Natural killer cell (primary cell): Measurements from ENCODE around the gene MED17. TPM values are rescaled to one million over a fixed set of nuclear protein-coding genes. Genes with fewer than 3 reads are reported as not detected.
"Not testable (repeated sequence)": the region's sequence is repeated elsewhere in the genome, so short reads cannot be mapped to it uniquely, and the experiment has no call there.

ENCODE experiments used
- ATAC-seq, 3 donors: fragments of 150-1000 bp in 2 of 3; fragments of 200-7000 bp in 1 of 3; cut with Tn5 transposase; 1 replicate in 1 of 3; 2 replicates in 2 of 3; pipeline ENCODE4 v1.10.0; 2021; ENCODE audit warnings: mild to moderate bottlenecking in 2 of 3, moderate library complexity in 2 of 3
- DNase-seq, 2 donors: peaks; one replicate each; pipeline versions ENCODE4 v3.0.0 to v3.0.0-alpha.2; 2013 to 2021; ENCODE audit warnings: mixed read lengths in 1 of 2
- H3K27ac ChIP-seq: one replicate; pipeline ENCODE4 v1.5.1; 2013; ENCODE audit warnings: mild to moderate bottlenecking, low read length
- H3K27me3 ChIP-seq: one replicate; pipeline ENCODE4 v1.6.1; 2013; ENCODE audit warnings: low read length; ENCODE audit not compliant: control insufficient read depth, insufficient read depth
- H3K36me3 ChIP-seq: one replicate; pipeline ENCODE4 v1.6.1; 2013; ENCODE audit warnings: low read length; ENCODE audit not compliant: control insufficient read depth, insufficient read depth
- H3K4me1 ChIP-seq: one replicate; pipeline ENCODE4 v1.6.1; 2013; ENCODE audit warnings: low read length; ENCODE audit not compliant: control insufficient read depth, insufficient read depth
- H3K4me3 ChIP-seq: one replicate; pipeline ENCODE4 v1.5.1; 2013; ENCODE audit warnings: low read length
- H3K9me3 ChIP-seq: one replicate; pipeline ENCODE4 v1.6.1; 2013; ENCODE audit warnings: low read length; ENCODE audit not compliant: control insufficient read depth, insufficient read depth
- H3K27ac Mint-ChIP-seq, 2 donors: one replicate each; pipeline ENCODE4 v1.8.0; 2022; ENCODE audit warnings: mild to moderate bottlenecking in 2 of 2, mixed read lengths in 2 of 2, moderate library complexity in 1 of 2
- H3K27me3 Mint-ChIP-seq, 2 donors: one replicate each; pipeline ENCODE4 v1.8.0; 2022; ENCODE audit warnings: low read depth in 2 of 2, mixed read lengths in 2 of 2
- H3K36me3 Mint-ChIP-seq: one replicate; pipeline ENCODE4 v1.8.0; 2022; ENCODE audit warnings: mixed read lengths
- H3K4me1 Mint-ChIP-seq, 2 donors: one replicate each; pipeline ENCODE4 v1.8.0; 2022; ENCODE audit warnings: mixed read lengths in 2 of 2
- H3K4me3 Mint-ChIP-seq: one replicate; pipeline ENCODE4 v1.8.0; 2022; ENCODE audit warnings: mild to moderate bottlenecking, moderate library complexity, mixed read lengths
- H3K9me3 Mint-ChIP-seq, 2 donors: one replicate each; pipeline ENCODE4 v1.8.0; 2022; ENCODE audit warnings: mixed read lengths in 2 of 2
- CTCF ChIP-seq: fragments of 200-600 bp; IDR thresholded peaks from one replicate; pipeline ENCODE4 v1.8.0; 2022; ENCODE audit warnings: antibody characterized with exemption
- WGBS: methylation state at CpG from one replicate; pipeline ENCODE4 v1.1.7; 2013; ENCODE audit warnings: missing lambda C conversion rate; ENCODE audit not compliant: insufficient coverage; 5-methylcytosine and 5-hydroxymethylcytosine counted together
- intact Hi-C: fragments of 100-400 bp; cut with micrococcal nuclease; formaldehyde crosslinking; loops from one replicate; pipeline ENCODE4 v1.14.2; 2022
- total RNA-seq, 4 donors: library from RNA; stranded (reverse); fragments of 120-200 nt in 1 of 4; gene quantifications; one replicate each; pipeline versions ENCODE4 v1.2.3 to v1.2.4, GENCODE V29; 2013 to 2022

The MED17 gene
- total RNA-seq, 3 donors from 2014 or later (not counting 1 experiment from before 2014, with no cell fraction given) = 48.8 to 71.5 (median 66.4) TPM

- H3K4me1 Mint-ChIP-seq = no peaks in the 10 kb centered on the region
Measured at GRCh38 chr11:93773601-93774200, 10.4 kb upstream of the MED17 start.

GRCh38 chr11:93774560-93774959, 9.5 kb upstream of the MED17 start:
- H3K4me1 Mint-ChIP-seq = not testable (repeated sequence)

More at GRCh38 chr11:93773601-93774200, 10.4 kb upstream of the MED17 start:
- Histone ChIP-seq H3K27me3 (no peaks in the 10 kb centered on the region), H3K9me3 (peaks cover 3% of the 10 kb centered on the region), H3K4me1 (no peaks in the 10 kb centered on the region), H3K36me3 (no peaks in the 10 kb centered on the region), H3K4me3 (no peak overlapping the region), H3K27ac (no peak overlapping the region)
- Mint-ChIP-seq H3K9me3 (no peaks in the 10 kb centered on the region), H3K4me3 (no peak overlapping the region), H3K36me3 (no peaks in the 10 kb centered on the region), H3K27me3 (no peaks in the 10 kb centered on the region), H3K27ac (no peak overlapping the region)
- TF ChIP-seq CTCF = no peak
- intact Hi-C loops = no loop called here
- WGBS = 95% methylated on average over 10 of the region's 10 CpGs
- ATAC-seq (no peak), DNase-seq (no peak)

GRCh38 chr11:93775289-93775688, 8.8 kb upstream of the MED17 start:
- no peak for TF ChIP-seq CTCF
- H3K9me3 ChIP-seq = peaks cover 3% of the 10 kb centered on the region
- H3K4me3 ChIP-seq = no peak overlapping the region
- DNase-seq = peak in 1 of 2 donors; percentile 11
- H3K27me3 ChIP-seq = no peaks in the 10 kb centered on the region
- Mint-ChIP-seq H3K4me3 (no peak overlapping the region), H3K27ac (no peak overlapping the region), H3K4me1 (no peaks in the 10 kb centered on the region), H3K9me3 (no peaks in the 10 kb centered on the region), H3K36me3 (no peaks in the 10 kb centered on the region), H3K27me3 (no peaks in the 10 kb centered on the region)
- H3K27ac ChIP-seq = no peak overlapping the region
- H3K4me1 ChIP-seq = no peaks in the 10 kb centered on the region
- no peaks in the 10 kb centered on the region for H3K36me3 ChIP-seq
- no CpG with 5 or more reads among the region's 2 CpGs for WGBS
- no peak for ATAC-seq
- intact Hi-C loops = no loop called here

More at GRCh38 chr11:93774560-93774959, 9.5 kb upstream of the MED17 start:
- H3K4me1 ChIP-seq, ATAC-seq, H3K27me3 ChIP-seq, H3K27me3 Mint-ChIP-seq, H3K9me3 Mint-ChIP-seq, H3K9me3 ChIP-seq, H3K36me3 Mint-ChIP-seq, H3K36me3 ChIP-seq, intact Hi-C loops, H3K4me3 ChIP-seq, H3K27ac Mint-ChIP-seq, DNase-seq, H3K27ac ChIP-seq, H3K4me3 Mint-ChIP-seq: not testable (repeated sequence)
- WGBS = 63% methylated on average over 1 of the region's 3 CpGs

- no peak for DNase-seq
- no peak overlapping the region for H3K27ac ChIP-seq
- TF ChIP-seq CTCF = no peak
- H3K4me3 ChIP-seq = peak overlapping the region; percentile 94
- no peaks in the 10 kb centered on the region for H3K27me3 ChIP-seq
- no peak for ATAC-seq
- peak overlapping the region; percentile 83 to 91 for H3K27ac Mint-ChIP-seq
- no peaks in the 10 kb centered on the region for H3K36me3 Mint-ChIP-seq
- intact Hi-C loops = no loop called here
- H3K4me1 ChIP-seq = peaks cover 29% of the 10 kb centered on the region
- H3K9me3 ChIP-seq = no peaks in the 10 kb centered on the region
- 87% methylated on average over 4 of the region's 7 CpGs for WGBS
- H3K4me3 Mint-ChIP-seq = peak overlapping the region; percentile 99
- H3K9me3 Mint-ChIP-seq = no peaks in the 10 kb centered on the region
- H3K27me3 Mint-ChIP-seq = no peaks in the 10 kb centered on the region
- peaks cover 40 to 43% of the 10 kb centered on the region in 2 donors for H3K4me1 Mint-ChIP-seq
- H3K36me3 ChIP-seq = peaks cover 3% of the 10 kb centered on the region
Measured at GRCh38 chr11:93783362-93783761, 720 bp upstream of the MED17 start.
